HFFc6 (cell line): ENCODE data around the gene CCNI. TPM values are rescaled to one million over a fixed set of nuclear protein-coding genes. Genes with fewer than 3 reads are reported as not detected.
"Not testable (repeated sequence)": the region's sequence is repeated elsewhere in the genome, so short reads cannot be mapped to it uniquely, and the experiment has no call there.

Experiments
- DNase-seq: peaks from one replicate; pipeline ENCODE4 v3.0.0-alpha.2; 2018
- H3K27ac Mint-ChIP-seq: 2 replicates; pipeline ENCODE4 v1.8.0; 2020; ENCODE audit warnings: mild to moderate bottlenecking, mixed read lengths
- H3K27me3 Mint-ChIP-seq: 2 replicates; pipeline ENCODE4 v1.8.0; 2021; ENCODE audit warnings: mild to moderate bottlenecking, moderate library complexity, mixed read lengths; ENCODE audit not compliant: insufficient read depth
- H3K36me3 Mint-ChIP-seq: 2 replicates; pipeline ENCODE4 v1.8.0; 2021; ENCODE audit warnings: low read depth, mixed read lengths
- H3K4me1 Mint-ChIP-seq: 2 replicates; pipeline ENCODE4 v1.8.0; 2020; ENCODE audit warnings: low read depth, mixed read lengths
- H3K4me3 Mint-ChIP-seq: 2 replicates; pipeline ENCODE4 v1.8.0; 2020; ENCODE audit warnings: mild to moderate bottlenecking, moderate library complexity, mixed read lengths
- H3K9me3 Mint-ChIP-seq: 2 replicates; pipeline ENCODE4 v1.8.0; 2020; ENCODE audit warnings: mild to moderate bottlenecking, mixed read lengths
- total RNA-seq, 6 experiments: library from RNA; stranded (reverse); fragmentation: NEBNext Ultra II Directional; extraction: Animal tissue kit (Norgen Biotek cat#: 25700); gene quantifications; 2 replicates in 1 of 6; 3 replicates in 5 of 6; pipeline ENCODE4 v1.2.3, GENCODE V29; 2021
- TF ChIP-seq, protein P1 (sequence below): fragments of 200-600 bp; sonication (generic); IDR thresholded peaks from 2 replicates; pipeline ENCODE4 v1.5.0; 2021; ENCODE audit warnings: antibody characterized with exemption, mild to moderate bottlenecking

CCNI gene
- total RNA-seq, 6 experiments from 2014 or later: 132 to 210 (median 179) TPM

DNA sequence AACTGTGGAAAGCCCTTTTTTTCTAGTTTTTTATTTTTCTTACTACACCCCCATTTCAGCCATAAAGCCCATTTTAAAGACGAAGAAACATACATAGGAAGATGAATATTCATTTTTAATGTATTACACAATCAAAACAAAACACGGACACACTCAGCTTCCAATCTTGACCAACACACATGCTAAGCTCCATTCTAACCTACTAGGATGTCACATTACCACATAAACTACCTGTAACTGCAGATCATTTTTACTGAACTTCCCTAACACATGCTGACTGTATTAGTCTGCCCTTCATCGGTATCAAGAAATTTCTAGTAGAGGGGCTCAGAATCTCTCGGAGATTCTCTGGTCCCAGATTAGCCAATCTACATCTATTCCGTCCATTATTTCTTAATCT is 1.8 kb downstream of the CCNI start:
- Mint-ChIP-seq H3K27ac (no peak overlapping the region), H3K36me3 (peaks cover 4% of the 10 kb centered on the region; the same call in 1 of the 2 replicates), H3K4me3 (no peak overlapping the region), H3K27me3 (peaks cover 9% of the 10 kb centered on the region), H3K4me1 (peaks cover 29% of the 10 kb centered on the region), H3K9me3 (no peaks in the 10 kb centered on the region)
- TF ChIP-seq, protein P1, sequence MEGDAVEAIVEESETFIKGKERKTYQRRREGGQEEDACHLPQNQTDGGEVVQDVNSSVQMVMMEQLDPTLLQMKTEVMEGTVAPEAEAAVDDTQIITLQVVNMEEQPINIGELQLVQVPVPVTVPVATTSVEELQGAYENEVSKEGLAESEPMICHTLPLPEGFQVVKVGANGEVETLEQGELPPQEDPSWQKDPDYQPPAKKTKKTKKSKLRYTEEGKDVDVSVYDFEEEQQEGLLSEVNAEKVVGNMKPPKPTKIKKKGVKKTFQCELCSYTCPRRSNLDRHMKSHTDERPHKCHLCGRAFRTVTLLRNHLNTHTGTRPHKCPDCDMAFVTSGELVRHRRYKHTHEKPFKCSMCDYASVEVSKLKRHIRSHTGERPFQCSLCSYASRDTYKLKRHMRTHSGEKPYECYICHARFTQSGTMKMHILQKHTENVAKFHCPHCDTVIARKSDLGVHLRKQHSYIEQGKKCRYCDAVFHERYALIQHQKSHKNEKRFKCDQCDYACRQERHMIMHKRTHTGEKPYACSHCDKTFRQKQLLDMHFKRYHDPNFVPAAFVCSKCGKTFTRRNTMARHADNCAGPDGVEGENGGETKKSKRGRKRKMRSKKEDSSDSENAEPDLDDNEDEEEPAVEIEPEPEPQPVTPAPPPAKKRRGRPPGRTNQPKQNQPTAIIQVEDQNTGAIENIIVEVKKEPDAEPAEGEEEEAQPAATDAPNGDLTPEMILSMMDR: no peak
- no peak for DNase-seq

DNA sequence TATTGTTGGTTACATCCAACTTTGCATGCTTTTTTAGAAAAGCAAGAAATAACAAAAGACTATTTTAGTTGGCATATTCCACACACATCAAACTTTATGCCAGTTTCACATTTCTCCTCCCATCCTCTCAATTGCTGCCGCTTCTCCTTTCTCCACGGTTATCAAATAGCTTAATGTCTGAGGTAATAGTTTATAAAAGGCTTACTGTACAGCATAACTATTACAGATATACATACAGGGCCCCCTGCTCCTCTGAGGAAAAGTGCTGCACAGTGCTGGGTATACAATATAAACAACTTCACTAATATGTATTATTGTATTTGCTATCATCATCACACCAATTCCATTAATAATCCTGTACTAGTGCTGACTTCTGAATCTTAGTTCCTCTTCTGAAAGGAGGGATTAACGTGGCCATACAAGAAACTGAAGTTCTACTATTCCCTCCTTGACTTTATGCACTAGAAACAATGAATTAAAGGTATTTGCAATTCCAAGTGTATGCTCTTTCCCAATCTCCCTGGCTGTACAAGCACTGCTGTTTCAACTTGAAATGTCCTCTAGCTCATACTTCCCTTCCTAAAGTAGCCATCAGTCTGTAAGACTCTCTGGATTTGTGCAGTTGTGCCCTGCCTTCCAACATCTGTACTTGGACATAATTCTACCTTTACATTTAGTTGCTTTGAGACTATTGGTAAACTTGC is 2.5 kb downstream of the CCNI start:
- no peak overlapping the region for H3K27ac Mint-ChIP-seq
- TF ChIP-seq, protein P1: no peak
- H3K36me3 Mint-ChIP-seq: peaks cover 4% of the 10 kb centered on the region; the same call in 1 of the 2 replicates
- H3K9me3 Mint-ChIP-seq: no peaks in the 10 kb centered on the region
- H3K4me1 Mint-ChIP-seq: peaks cover 28% of the 10 kb centered on the region
- no peak for DNase-seq
- H3K27me3 Mint-ChIP-seq: peaks cover 9% of the 10 kb centered on the region
- no peak overlapping the region for H3K4me3 Mint-ChIP-seq

DNA sequence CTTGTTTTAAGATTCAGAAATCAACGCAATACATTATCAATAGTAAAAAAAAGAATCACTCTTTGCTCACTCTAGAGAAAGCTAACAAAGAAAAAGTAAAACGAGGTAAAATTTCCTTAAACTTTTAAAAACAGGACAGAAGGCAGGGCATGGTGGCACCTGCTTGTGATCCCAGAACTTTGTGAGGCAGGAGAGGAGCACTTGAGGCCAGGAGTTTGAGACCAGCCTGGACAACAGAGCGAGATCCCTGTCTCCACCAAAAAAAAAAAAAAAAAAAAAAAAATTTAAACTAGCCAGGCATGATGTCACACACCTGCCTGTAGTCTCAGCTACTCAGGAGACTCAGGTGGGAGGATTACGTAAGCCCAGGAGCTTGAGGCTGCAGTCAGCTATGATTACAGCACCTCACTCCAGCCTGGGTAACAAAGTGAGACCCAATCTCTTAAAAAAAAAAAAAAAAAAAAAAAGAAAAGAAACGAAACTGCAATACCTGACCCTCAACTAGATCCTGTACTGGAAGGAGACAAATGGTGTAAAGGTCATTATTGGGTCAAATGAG is 3.5 kb downstream of the CCNI start:
- Mint-ChIP-seq H3K4me1 (peaks cover 21% of the 10 kb centered on the region), H3K36me3 (no peaks in the 10 kb centered on the region; the same call in 1 of the 2 replicates), H3K27me3 (peaks cover 9% of the 10 kb centered on the region), H3K4me3 (0 out of 2 replicates have a peak overlapping the region, but pooled peaks have one; percentile 27), H3K27ac (no peak overlapping the region), H3K9me3 (no peaks in the 10 kb centered on the region)
- TF ChIP-seq, protein P1: no peak
- DNase-seq: no peak

DNA sequence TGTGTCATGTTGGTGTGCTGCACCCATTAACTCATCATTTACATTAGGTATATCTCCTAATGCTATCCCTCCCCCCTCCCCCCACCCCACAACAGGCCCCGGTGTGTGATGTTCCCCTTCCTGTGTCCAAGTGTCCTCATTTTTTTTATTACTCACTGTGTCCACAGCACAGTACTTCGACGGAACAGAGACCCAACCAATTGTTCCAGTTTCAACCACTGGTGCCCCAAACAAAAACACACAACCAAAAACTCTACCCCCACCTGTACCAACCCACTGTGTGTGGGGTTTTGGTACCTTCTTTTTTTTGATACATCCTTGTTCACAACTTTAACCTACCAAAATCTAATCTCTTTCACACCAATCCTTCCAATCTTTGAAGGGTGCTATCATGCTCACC is 6.3 kb downstream of the CCNI start:
- peaks cover 26% of the 10 kb centered on the region for H3K4me1 Mint-ChIP-seq
- H3K4me3 Mint-ChIP-seq, DNase-seq, H3K36me3 Mint-ChIP-seq, H3K27me3 Mint-ChIP-seq, H3K27ac Mint-ChIP-seq, H3K9me3 Mint-ChIP-seq: not testable (repeated sequence)

DNA sequence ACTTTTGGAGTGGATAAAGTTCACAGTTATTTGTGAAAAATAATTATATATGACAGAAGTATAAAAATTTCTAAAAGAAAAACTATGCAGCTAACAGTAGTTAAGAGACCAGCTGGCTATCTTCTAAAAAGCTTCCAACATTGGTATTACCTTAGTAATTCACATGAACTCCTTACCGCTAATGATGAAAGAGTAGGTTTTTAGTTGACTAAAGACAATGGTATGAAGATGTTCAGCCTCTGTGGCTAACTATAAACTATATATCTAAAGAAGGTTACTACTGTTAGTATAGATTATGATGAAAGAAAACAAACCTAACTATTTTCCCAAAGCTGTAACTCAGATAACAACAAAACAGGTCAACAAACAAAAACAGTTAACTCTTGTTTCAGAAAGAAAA is 10.4 kb downstream of the CCNI start:
- Mint-ChIP-seq H3K9me3 (no peaks in the 10 kb centered on the region), H3K4me3 (peak overlapping the region; percentile 53; the same call in 1 of the 2 replicates), H3K4me1 (peaks cover 33% of the 10 kb centered on the region), H3K36me3 (peaks cover 16% of the 10 kb centered on the region), H3K27me3 (peaks cover 10% of the 10 kb centered on the region), H3K27ac (peak overlapping the region; percentile 76)
- DNase-seq: peak; percentile 59
- TF ChIP-seq, protein P1: no peak

DNA sequence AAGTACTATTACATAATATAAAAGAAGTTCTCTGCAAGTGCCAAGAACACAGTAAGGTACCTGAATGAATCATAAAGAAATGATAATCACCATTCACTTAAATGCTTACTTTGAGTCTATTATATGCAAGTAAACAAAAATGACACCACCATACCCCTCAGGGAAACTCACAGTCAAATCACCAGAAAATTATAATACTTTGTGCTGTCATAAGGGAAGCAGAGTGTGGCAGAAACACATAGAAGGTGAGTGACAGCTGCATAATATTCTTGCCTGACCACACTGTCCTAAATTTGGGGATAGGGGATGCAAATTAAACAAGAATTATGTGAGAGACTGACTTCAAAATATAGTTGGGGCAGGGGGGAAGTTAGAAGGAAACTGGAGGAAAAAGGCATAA is 12.9 kb downstream of the CCNI start:
- Mint-ChIP-seq H3K27me3 (peaks cover 13% of the 10 kb centered on the region), H3K27ac (peak overlapping the region; percentile 38), H3K9me3 (no peaks in the 10 kb centered on the region), H3K36me3 (peaks cover 16% of the 10 kb centered on the region), H3K4me1 (peaks cover 25% of the 10 kb centered on the region), H3K4me3 (no peak overlapping the region)
- no peak for DNase-seq
- TF ChIP-seq, protein P1: no peak
